ENCODE data around the gene GRAMD4.

GRCh38 chr22:46589141-46589748 lies 30.9 kb upstream of the GRAMD4 start:
- TF ChIP-seq CTCF (conservative IDR thresholded peaks at IDR 0.05 in 1 of 2, IDR thresholded peaks at IDR 0.05 in 1 of 2; ENCODE audit: extremely low read depth in 1 of 2, insufficient read depth in 1 of 2, low read depth in 1 of 2, low read length in 2 of 2), result no peak
- TF ChIP-seq EZH2 (IDR thresholded peaks at IDR 0.05; ENCODE audit: borderline replicate concordance, low read length), result no peak

All from mammary epithelial cell (primary cell).